H9 (cell line): Measurements from ENCODE around the gene MYO7B. TPM values are rescaled to one million over a fixed set of nuclear protein-coding genes. Genes with fewer than 3 reads are reported as not detected.

Source experiments
- DNase-seq: peaks from one replicate; pipeline ENCODE4 v3.0.0-alpha.2; 2017
- H2AFZ ChIP-seq: one replicate; pipeline ENCODE4 v1.6.1; 2013; ENCODE audit warnings: mild to moderate bottlenecking, low read length, control low read depth, moderate library complexity
- H2AK5ac ChIP-seq: 2 replicates; pipeline ENCODE4 v1.6.1; 2013; ENCODE audit warnings: low read length, control low read depth, mixed read lengths; ENCODE audit not compliant: insufficient read length
- H2BK120ac ChIP-seq: one replicate; pipeline ENCODE4 v1.6.1; 2013; ENCODE audit warnings: low read depth, mild to moderate bottlenecking, low read length, control low read depth, inconsistent platforms; ENCODE audit not compliant: poor library complexity, severe bottlenecking
- H2BK12ac ChIP-seq: 2 replicates; pipeline ENCODE4 v1.6.1; 2013; ENCODE audit warnings: low read length, control low read depth, mixed read lengths, low read depth; ENCODE audit not compliant: insufficient read length
- H2BK15ac ChIP-seq: 2 replicates; pipeline ENCODE4 v1.6.1; 2013; ENCODE audit warnings: low read depth, low read length, control low read depth
- H2BK20ac ChIP-seq: one replicate; pipeline ENCODE4 v1.6.1; 2013; ENCODE audit warnings: low read depth, mild to moderate bottlenecking, low read length, control low read depth, inconsistent platforms; ENCODE audit not compliant: poor library complexity, severe bottlenecking
- H2BK5ac ChIP-seq: 2 replicates; pipeline ENCODE4 v1.6.1; 2013; ENCODE audit warnings: low read length, control low read depth, mixed read lengths; ENCODE audit not compliant: insufficient read length
- H3K14ac ChIP-seq: 2 replicates; pipeline ENCODE4 v1.6.1; 2013; ENCODE audit warnings: low read length, control low read depth; ENCODE audit not compliant: insufficient read depth
- H3K18ac ChIP-seq: 2 replicates; pipeline ENCODE4 v1.6.1; 2013; ENCODE audit warnings: low read depth, mild to moderate bottlenecking, mixed read lengths, low read length, control low read depth; ENCODE audit not compliant: insufficient read length
- H3K23ac ChIP-seq: 2 replicates; pipeline ENCODE4 v1.6.1; 2013; ENCODE audit warnings: low read length, control low read depth, mixed read lengths, low read depth; ENCODE audit not compliant: insufficient read length
- H3K23me2 ChIP-seq: 2 replicates; pipeline ENCODE4 v1.6.1; 2013; ENCODE audit warnings: low read depth, mild to moderate bottlenecking, mixed read lengths, low read length, control low read depth; ENCODE audit not compliant: insufficient read length, poor library complexity, severe bottlenecking
- H3K27ac ChIP-seq: 2 replicates; pipeline ENCODE4 v1.5.1; 2013; ENCODE audit warnings: low read length, control low read depth, mixed read lengths, low read depth; ENCODE audit not compliant: insufficient read length
- H3K27me3 ChIP-seq: 2 replicates; pipeline ENCODE4 v1.6.1; 2013; ENCODE audit warnings: low read length, control low read depth, inconsistent platforms; ENCODE audit not compliant: insufficient read depth
- H3K4ac ChIP-seq: 2 replicates; pipeline ENCODE4 v1.6.1; 2013; ENCODE audit warnings: low read depth, mild to moderate bottlenecking, control low read depth, inconsistent platforms, low read length, moderate library complexity
- H3K4me1 ChIP-seq: 2 replicates; pipeline ENCODE4 v1.6.1; 2013; ENCODE audit warnings: low read length, control low read depth, inconsistent platforms; ENCODE audit not compliant: insufficient read depth
- H3K4me2 ChIP-seq: 2 replicates; pipeline ENCODE4 v1.6.1; 2013; ENCODE audit warnings: low read length, control low read depth, mixed read lengths; ENCODE audit not compliant: insufficient read length, insufficient read depth
- H3K56ac ChIP-seq: 2 replicates; pipeline ENCODE4 v1.6.1; 2013; ENCODE audit warnings: low read depth, mild to moderate bottlenecking, mixed read lengths, low read length, control low read depth; ENCODE audit not compliant: insufficient read length
- H3K79me1 ChIP-seq: 2 replicates; pipeline ENCODE4 v1.6.1; 2013; ENCODE audit warnings: low read depth, mild to moderate bottlenecking, moderate library complexity, low read length, control low read depth, inconsistent platforms; ENCODE audit not compliant: insufficient read depth, poor library complexity, severe bottlenecking
- H3K79me2 ChIP-seq: 2 replicates; pipeline ENCODE4 v1.6.1; 2013; ENCODE audit warnings: low read length, control low read depth, inconsistent platforms; ENCODE audit not compliant: insufficient read depth
- H3K9ac ChIP-seq: 2 replicates; pipeline ENCODE4 v1.6.1; 2013; ENCODE audit warnings: low read length, control low read depth, mixed read lengths; ENCODE audit not compliant: insufficient read length; ENCODE audit errors: extremely low read depth
- H3K9me3 ChIP-seq: one replicate; pipeline ENCODE4 v1.6.1; 2013; ENCODE audit warnings: low read depth, low read length, inconsistent platforms; ENCODE audit not compliant: control insufficient read depth
- H3T11ph ChIP-seq: one replicate; pipeline ENCODE4 v1.6.1; 2013; ENCODE audit warnings: mild to moderate bottlenecking, low read length, control low read depth, inconsistent platforms
- H4K20me1 ChIP-seq: one replicate; pipeline ENCODE4 v1.6.1; 2013; ENCODE audit not compliant: control insufficient read depth, insufficient read length, insufficient read depth
- H4K5ac ChIP-seq: 2 replicates; pipeline ENCODE4 v1.6.1; 2013; ENCODE audit warnings: low read depth, mild to moderate bottlenecking, mixed read lengths, low read length, control low read depth; ENCODE audit not compliant: insufficient read length
- H4K8ac ChIP-seq: replicated peaks from 2 replicates; pipeline ENCODE4 v1.6.1; 2013; ENCODE audit warnings: low read length, control low read depth, mixed read lengths, low read depth; ENCODE audit not compliant: insufficient read length
- H4K91ac ChIP-seq: 2 replicates; pipeline ENCODE4 v1.6.1; 2013; ENCODE audit warnings: low read depth, mild to moderate bottlenecking, moderate library complexity, mixed read lengths, low read length, control low read depth; ENCODE audit not compliant: insufficient read length
- H3K27ac Mint-ChIP-seq, 3 experiments: 2 replicates in 2 of 3; 3 replicates in 1 of 3; pipeline ENCODE4 v1.8.0; 2020 to 2021; ENCODE audit warnings: mixed read lengths in 3 of 3, mild to moderate bottlenecking in 1 of 3, moderate library complexity in 1 of 3
- H3K27me3 Mint-ChIP-seq: 2 replicates; pipeline ENCODE4 v1.8.0; 2021; ENCODE audit warnings: low read depth, mild to moderate bottlenecking, moderate library complexity, mixed read lengths
- H3K36me3 Mint-ChIP-seq, 3 experiments: 2 replicates in 2 of 3; 3 replicates in 1 of 3; pipeline ENCODE4 v1.8.0; 2020 to 2021; ENCODE audit warnings: low read depth in 3 of 3, mixed read lengths in 3 of 3; ENCODE audit not compliant: insufficient read depth in 1 of 3
- H3K4me1 Mint-ChIP-seq, 2 experiments: 2 replicates each; pipeline ENCODE4 v1.8.0; 2020; ENCODE audit warnings: mixed read lengths in 2 of 2
- H3K4me3 Mint-ChIP-seq, 2 experiments: 2 replicates in 1 of 2; 3 replicates in 1 of 2; pipeline ENCODE4 v1.8.0; 2020 to 2021; ENCODE audit warnings: mild to moderate bottlenecking in 2 of 2, mixed read lengths in 2 of 2, moderate library complexity in 1 of 2
- H3K9me3 Mint-ChIP-seq, 2 experiments: 2 replicates in 1 of 2; 3 replicates in 1 of 2; pipeline ENCODE4 v1.8.0; 2020; ENCODE audit warnings: mild to moderate bottlenecking in 2 of 2, mixed read lengths in 2 of 2, moderate library complexity in 1 of 2
- CTCF ChIP-seq: fragments of 200-600 bp; sonication (generic); conservative IDR thresholded peaks from 3 replicates; pipeline ENCODE4 v1.8.0; 2021; ENCODE audit warnings: antibody characterized with exemption, mild to moderate bottlenecking
- WGBS: extraction: QIAGEN DNeasy Blood & Tissue Kit; methylation state at CpG from one replicate; pipeline ENCODE4 v1.1.7; 2013; ENCODE audit warnings: missing lambda C conversion rate, low lambda C conversion rate, mixed read lengths; ENCODE audit not compliant: insufficient read length; ENCODE audit errors: extremely low coverage; 5-methylcytosine and 5-hydroxymethylcytosine counted together
- total RNA-seq: library from RNA; stranded (reverse); gene quantifications from 2 replicates; pipeline ENCODE4 v1.2.1, GENCODE V29; 2021

The MYO7B gene
- total RNA-seq, 1 experiment from 2014 or later, result not detected

GRCh38 chr2:127632592-127633489, 97.4 kb downstream of the MYO7B start:
- Mint-ChIP-seq H3K27ac (peak overlapping the region in 1 of 3 experiments; percentile 61; a peak in 1 of 7 replicates), H3K36me3 (no peaks in the 10 kb centered on the region), H3K27me3 (no peaks in the 10 kb centered on the region), H3K9me3 (no peaks in the 10 kb centered on the region), H3K4me1 (peaks cover 2 to 3% of the 10 kb centered on the region in 2 experiments), H3K4me3 (no peak overlapping the region)
- Histone ChIP-seq H3T11ph (no peak overlapping the region), H3K27ac (no peak overlapping the region), H2BK12ac (no peak overlapping the region), H2BK120ac (no peak overlapping the region), H3K56ac (no peak overlapping the region), H3K23ac (no peak overlapping the region), H3K27me3 (no peaks in the 10 kb centered on the region), H2BK15ac (no peak overlapping the region), H3K14ac (no peak overlapping the region; the same call in 1 of the 2 replicates), H3K4me1 (no peaks in the 10 kb centered on the region), H3K18ac (no peak overlapping the region), H3K79me1 (no peaks in the 10 kb centered on the region), H3K9ac (no peak overlapping the region), H2BK20ac (no peak overlapping the region), H3K4me2 (no peak overlapping the region), H2AK5ac (no peak overlapping the region), H3K9me3 (no peaks in the 10 kb centered on the region), H3K4ac (no peak overlapping the region), H3K23me2 (no peaks in the 10 kb centered on the region), H2BK5ac (no peak overlapping the region), H4K8ac (no peak overlapping the region), H4K20me1 (no peaks in the 10 kb centered on the region), H4K91ac (no peak overlapping the region), H3K79me2 (no peaks in the 10 kb centered on the region), H4K5ac (no peak overlapping the region), H2AFZ (no peak overlapping the region)
- TF ChIP-seq CTCF, result no peak
- no peak for DNase-seq
- WGBS, result no CpG with 5 or more reads among the region's 25 CpGs
